Stimulated activated CD4-positive, alpha-beta T cell treated with anti-CD3 and anti-CD28 coated beads, Interleukin-1b, Interleukin-23, amount 100 ng/mL, for 24 hours (primary cell): Measurements from ENCODE around the gene PEX6.
"Not testable (repeated sequence)": the region's sequence is repeated elsewhere in the genome, so short reads cannot be mapped to it uniquely, and the experiment has no call there.

Experiments used
- DNase-seq, 4 experiments: peaks; one replicate each; pipeline ENCODE4 v3.0.0-alpha.2; 2020; ENCODE audit warnings: low read depth in 4 of 4, low spot score in 1 of 4

The PEX6 gene

GRCh38 chr6:42978839-42979522 is at the start of gene PEX6:
PEX6 (minus strand) TSS chr6:42979181; CDS start chr6:42979150, 31 bp downstream.
- DNase-seq = peak; percentile 65 to 91 (median 90)

GRCh38 chr6:43026365-43026764 is 47.4 kb upstream of the PEX6 start:
- no peak for DNase-seq

DNA sequence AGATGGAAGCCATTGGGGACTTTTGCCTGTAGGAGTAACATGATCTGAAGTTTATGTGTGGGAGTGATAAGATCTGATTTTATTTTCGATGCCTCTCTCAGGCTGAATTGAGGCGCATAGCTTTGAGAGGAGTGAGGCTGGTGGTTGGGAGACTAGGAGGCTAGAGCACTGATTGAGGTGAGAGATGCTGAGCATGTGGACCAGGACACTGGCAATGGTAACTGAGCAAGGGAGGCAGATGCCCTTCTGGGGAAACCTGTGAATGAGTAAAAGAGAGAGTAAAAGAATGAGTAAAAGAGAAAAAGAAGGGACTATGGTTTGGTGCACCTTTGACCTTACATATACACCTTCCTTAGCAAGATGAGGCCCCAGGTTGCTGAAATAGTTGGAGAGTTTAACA is 45.5 kb upstream of the PEX6 start:
- DNase-seq = no peak

DNA sequence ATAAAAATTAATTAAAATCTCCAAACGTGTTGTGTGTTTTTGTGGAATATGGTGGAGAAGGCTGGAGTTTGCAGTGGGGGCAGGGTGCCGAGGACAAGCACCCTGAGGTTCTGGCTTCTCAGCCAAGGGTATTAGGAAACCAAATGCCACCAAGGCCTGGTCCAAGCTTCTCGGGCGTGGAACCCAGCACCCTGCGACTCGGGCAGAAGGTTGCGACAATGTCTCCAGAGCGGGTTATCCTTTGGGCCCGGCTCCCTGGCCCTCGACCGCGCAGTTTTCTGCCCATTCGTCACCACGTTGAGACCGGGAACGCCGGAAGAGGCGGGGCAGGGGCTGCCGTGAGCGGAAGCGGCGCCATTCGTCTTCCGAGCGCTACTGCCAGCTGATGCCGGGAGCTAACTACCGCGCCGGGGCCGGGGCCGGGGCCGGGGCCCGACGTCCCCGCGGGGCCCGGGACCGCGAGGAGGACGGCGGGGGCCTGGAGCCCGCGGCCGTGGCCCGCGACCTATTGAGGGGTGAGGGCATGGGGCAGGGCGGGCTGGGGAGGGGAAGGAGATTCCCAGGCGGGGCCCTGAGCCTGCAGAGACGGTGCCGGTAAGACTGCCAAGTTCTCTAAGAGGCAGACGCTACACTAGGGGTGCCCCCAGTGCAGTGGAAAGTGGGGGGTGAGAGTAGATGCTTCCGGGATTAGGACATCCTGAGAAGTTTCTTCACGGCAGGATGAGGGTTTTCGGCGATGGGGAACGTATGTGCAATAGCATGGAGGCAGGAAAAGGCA is 42.5 kb upstream of the PEX6 start, which contains the start of gene RRP36:
Gene RRP36, plus strand, starts transcription at position 354 of the 778 bp plus-strand sequence. Its CDS starts 32 bp downstream, at position 386.
- peak; percentile 38 to 72 (median 60) for DNase-seq

GRCh38 chr6:43020847-43021246 is 41.9 kb upstream of the PEX6 start:
- DNase-seq = no peak

DNA sequence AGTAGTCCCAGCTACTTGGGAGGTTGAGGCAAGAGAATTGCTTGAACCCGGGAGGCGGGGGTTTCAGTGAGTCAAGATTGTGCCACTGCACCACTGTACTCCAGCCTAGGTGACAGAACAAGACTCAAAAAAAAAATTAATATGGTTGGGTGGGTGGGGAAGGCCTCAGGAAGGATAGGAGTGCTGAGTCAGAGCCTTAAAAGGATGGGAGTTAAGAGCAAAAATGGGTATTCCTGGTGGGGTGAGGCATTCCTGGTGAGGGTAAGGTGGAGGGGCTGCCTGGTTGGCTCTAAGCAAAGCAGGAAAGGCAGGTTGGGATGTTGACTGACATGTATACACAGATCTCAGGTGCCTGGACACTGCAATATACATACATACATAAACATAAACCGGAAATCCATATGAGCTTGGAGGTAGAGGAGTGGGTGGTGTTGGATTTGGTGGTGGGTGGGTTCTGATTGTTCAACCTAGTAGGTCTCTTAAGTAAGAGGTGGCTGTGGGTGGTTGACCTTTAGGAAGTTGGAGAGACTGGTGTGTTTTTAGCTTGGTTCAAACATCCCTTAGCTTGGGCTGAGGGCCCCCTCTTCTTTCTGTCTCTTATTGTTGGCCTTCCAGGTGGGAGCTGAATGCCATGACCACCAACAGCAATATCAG is 41.2 kb upstream of the PEX6 start:
- DNase-seq = no peak

- DNase-seq = no peak
These were observed 40.2 kb upstream of the PEX6 start for GRCh38 chr6:43019152-43019551.

DNA sequence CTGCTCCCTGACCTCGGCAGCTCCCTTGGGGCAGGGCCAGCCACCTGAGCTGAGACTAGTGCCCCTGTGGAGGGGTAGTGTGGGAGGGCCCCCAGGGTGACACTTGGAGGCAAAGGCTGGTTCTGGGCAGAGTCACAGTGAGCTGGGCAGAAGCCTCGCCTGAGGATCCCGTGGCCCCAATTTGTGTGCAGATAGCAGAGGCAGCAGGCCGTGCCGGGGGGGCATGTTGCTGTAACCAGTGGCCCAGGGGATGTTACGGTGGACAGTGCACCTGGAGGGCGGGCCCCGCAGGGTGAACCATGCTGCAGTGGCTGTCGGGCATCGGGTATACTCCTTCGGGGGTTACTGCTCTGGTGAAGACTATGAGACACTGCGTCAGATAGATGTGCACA is 38.0 kb upstream of the PEX6 start:
- no peak for DNase-seq

GRCh38 chr6:43016176-43016942 is 37.4 kb upstream of the PEX6 start:
- no peak for DNase-seq

DNA sequence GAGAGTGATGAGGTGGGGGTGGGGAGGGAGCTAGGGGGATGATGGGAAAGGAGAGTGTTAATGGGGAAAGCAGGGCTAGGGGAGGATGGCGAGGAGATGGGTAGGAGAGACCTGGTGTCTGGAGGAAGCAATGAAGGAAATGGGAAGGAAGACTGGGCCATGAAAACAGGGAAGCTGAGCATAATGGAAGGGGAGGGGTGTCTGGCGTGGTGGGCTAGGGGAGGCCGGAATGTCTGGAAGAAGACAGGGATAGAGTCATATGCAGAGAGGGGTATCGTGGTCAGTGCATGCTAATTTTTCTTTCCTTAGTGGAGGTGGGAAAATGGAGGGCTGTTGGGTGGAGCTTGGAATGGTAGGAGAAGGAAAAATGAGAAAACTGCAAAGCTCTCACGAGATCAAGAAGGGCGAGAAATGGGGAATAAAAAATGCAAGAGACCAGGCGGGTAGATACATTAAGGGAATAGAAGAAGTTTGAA is 35.5 kb upstream of the PEX6 start:
- DNase-seq = no peak

GRCh38 chr6:43013843-43014433 is 35.0 kb upstream of the PEX6 start, which contains the start of the genes KLHDC3 and MEA1:
KLHDC3 (plus strand) TSS chr6:43014249; CDS start chr6:43017193, 2,944 bp downstream.
MEA1 (minus strand) TSS chr6:43013946; CDS start chr6:43013813, 133 bp downstream.
- DNase-seq = peak; percentile 94 to 99 (median 96)

DNA sequence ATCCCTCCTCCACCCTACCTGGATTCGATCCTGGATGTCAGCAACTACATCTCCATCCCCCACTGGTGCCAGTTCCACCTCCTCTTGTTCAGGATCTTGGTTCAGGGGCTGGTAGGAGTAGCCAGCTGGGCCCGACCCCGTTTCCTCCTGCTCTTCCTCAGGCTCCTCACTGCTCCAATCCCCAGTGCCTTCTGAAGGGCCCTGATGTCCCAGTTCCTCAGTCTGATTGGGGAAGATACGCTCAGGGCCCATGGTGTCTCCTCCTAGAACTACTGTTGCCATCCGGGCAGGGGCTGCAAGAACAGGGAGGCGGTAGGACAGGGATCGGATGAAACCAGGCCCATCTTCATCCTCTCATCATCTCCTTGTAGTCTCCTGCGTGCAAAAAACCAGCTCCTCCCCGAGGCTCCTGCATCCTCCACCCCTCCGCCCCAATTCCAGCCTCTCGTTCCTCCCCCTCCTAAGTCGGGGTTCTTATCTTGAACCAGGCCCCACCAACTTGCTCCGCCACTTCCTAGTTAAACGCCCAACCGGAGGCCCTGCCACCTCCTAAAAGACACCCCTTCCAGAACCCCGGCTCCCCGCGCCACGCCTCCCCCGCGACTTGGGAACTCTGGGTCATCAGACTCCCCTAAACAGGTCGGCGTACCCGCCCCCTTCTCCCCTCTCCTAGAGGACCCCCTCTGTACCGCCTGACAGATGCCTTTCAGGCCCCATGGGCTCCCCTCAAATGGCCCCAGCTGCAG is 34.3 kb upstream of the PEX6 start:
- peak in 1 of 4 experiments; percentile 34 for DNase-seq

GRCh38 chr6:43012364-43012763 is 33.4 kb upstream of the PEX6 start:
- DNase-seq = no peak

DNA sequence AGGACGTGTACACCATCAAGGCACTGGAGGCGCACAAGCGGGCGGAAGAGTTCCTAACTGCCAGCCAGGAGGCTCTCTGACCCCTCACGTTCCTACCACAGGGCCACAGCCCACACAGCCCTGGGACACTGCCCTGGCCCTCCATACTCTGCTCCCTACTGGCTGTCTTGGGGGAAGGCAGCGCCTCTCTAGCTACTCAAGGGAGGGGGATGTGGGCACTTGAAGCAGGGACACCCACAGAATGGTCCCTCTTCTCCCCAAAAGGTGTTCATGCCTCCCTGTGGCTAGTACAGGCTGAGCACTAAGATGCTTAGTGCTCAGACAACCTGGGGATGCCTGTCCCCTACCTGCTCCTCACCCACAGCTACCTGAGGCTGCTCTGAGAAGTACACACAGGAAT is 32.2 kb upstream of the PEX6 start:
- no peak for DNase-seq

- no peak for DNase-seq
These were observed 30.1 kb upstream of the PEX6 start for GRCh38 chr6:43009124-43009523.

DNA sequence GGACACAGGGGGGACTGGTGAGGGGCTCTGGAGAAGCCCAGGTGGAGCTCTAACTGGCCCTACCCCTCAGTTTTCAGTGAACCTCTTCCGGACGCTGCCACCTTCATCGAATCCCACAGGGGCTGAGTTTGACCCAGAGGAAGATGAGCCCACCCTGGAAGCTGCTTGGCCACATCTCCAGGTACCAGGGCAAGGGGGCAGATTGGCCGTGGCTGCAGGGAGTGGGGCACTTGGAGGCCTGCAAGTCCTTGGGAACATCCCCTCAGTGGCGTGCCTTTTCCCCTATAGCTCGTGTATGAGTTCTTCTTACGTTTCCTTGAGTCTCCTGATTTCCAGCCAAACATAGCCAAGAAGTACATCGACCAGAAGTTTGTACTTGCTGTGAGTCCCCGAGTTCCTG is 28.1 kb upstream of the PEX6 start:
- no peak for DNase-seq

- DNase-seq = no peak
These were observed 27.3 kb upstream of the PEX6 start for GRCh38 chr6:43006251-43006650.

DNA sequence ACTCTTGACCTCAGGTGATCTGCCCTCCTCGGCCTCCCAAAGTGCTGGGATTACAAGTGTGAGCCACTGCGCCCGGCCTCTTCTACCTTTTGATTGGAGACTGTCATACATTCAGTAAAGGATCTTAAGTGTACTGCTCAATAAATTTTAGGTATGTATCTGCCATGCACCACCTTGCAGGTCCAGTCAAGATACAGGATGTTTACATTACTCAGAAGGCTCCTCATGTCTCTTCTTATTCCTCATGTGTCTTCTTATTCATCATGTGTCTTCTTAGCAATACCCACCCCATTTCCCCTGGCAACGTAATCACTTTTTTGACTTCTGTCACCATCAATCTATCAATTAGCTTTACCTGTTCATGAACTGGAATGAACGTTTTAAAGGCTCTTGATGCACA is 26.9 kb upstream of the PEX6 start:
- no peak for DNase-seq

- DNase-seq = no peak
These were observed 22.9 kb upstream of the PEX6 start for GRCh38 chr6:43001843-43002242.

DNA sequence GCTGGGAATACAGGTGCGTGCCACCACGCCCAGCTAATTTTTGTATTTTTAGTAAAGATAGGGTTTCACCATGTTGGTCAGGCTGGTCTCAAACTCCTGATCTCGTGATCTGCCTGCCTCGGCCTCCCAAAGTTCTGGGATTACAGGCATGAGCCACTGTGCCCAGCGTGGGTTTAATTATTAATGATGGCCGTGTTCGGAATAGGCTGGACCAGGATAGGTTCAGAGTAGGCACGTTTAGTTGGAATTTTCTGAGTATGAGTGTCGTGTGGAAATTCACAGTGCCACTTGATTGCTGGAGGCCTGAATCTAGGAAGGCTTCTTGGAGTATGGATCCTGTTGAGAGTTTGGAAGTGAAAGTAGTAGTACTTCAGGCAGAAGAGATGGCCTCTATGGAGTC is 19.2 kb upstream of the PEX6 start:
- DNase-seq = not testable (repeated sequence)
